ENCODE results near the gene EML6.

GRCh38 chr2:54763636-54764291 is 40.3 kb downstream of the EML6 start:
- no peak for TF ChIP-seq CTCF (IDR thresholded peaks at IDR 0.05)
- no peak for TF ChIP-seq POLR2AphosphoS5 (IDR thresholded peaks at IDR 0.05)
- no peak for TF ChIP-seq POLR2A (IDR thresholded peaks at IDR 0.05)

Measured in gastroesophageal sphincter (tissue), 3 donors.